ENCODE measurements around the gene ARMS2.

Gene ARMS2

DNA sequence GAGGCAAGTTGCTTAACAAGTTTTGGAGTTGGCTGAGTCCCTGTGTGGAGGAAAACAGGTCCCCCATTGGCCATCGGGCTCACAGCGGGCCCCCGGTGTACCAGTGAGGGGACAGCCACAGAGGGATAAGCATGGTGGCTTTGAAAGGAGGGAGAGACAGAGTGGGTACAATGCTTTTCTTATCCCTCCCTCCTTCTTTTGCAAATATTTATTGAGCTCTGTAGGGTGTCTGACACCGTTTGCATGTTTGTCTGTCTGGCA lies 9.7 kb downstream of the ARMS2 start:
- no peak overlapping the region for H2BK5ac ChIP-seq (ENCODE audit: low read length)
- no peak overlapping the region for H2BK15ac ChIP-seq (replicated peaks; ENCODE audit: low read depth)
- no peak overlapping the region for H2BK120ac ChIP-seq (ENCODE audit: low read depth, low read length)
- no peaks in the 10 kb centered on the region for H3K36me3 ChIP-seq (ENCODE audit: control insufficient read depth, insufficient read depth, low read length)
- H3K18ac ChIP-seq (ENCODE audit: low read length): no peak overlapping the region
- H3K9ac ChIP-seq (ENCODE audit: low read length): no peak overlapping the region
- no peak overlapping the region for H3K4ac ChIP-seq (ENCODE audit: low read depth, low read length)
- H3K4me3 ChIP-seq (ENCODE audit: low read length): no peak overlapping the region
- H3K56ac ChIP-seq (ENCODE audit: low read length): no peak overlapping the region
- no peak overlapping the region for H3K27ac ChIP-seq (ENCODE audit: low read depth, low read length)
- H3K4me2 ChIP-seq (ENCODE audit: low read length): no peak overlapping the region
- H3K79me1 ChIP-seq (ENCODE audit: low read length): no peaks in the 10 kb centered on the region
- H4K5ac ChIP-seq (ENCODE audit: low read length): no peak overlapping the region
- WGBS (ENCODE audit: extremely low coverage, insufficient coverage, low lambda C conversion rate): no CpG with 5 or more reads among the region's 4 CpGs
- H3K23ac ChIP-seq (ENCODE audit: low read length): no peak overlapping the region
- H3K4me1 ChIP-seq (ENCODE audit: control insufficient read depth, low read depth, low read length): no peaks in the 10 kb centered on the region
- H2AK5ac ChIP-seq (ENCODE audit: low read length): no peak overlapping the region
- no peak overlapping the region for H4K8ac ChIP-seq (ENCODE audit: low read depth, low read length)
- H3K27me3 ChIP-seq (ENCODE audit: insufficient read depth, low read length, poor library complexity): peaks cover 34% of the 10 kb centered on the region
- DNase-seq: no peak
- H3K79me2 ChIP-seq (ENCODE audit: control insufficient read depth, insufficient read depth, low read length): no peaks in the 10 kb centered on the region

DNA sequence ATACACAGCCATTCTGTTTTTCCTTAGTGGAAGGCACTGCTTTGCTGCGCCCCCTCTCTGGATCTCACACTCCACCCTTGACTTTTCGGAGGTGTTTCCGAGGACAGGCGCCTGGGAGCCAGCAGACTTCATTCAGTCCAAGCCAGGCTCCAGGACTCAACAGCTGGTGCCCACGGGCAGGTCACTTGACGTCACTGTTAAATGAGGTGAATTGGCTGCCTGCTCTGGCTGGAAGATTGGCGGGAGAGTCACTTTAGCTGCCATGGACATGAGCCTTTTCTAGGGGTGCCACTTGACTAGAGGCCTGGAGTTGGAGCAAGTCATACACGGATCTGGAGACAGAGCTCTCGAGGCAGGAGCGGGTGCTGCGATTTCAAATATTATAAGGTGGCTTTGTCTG lies 10.1 kb downstream of the ARMS2 start:
- Histone ChIP-seq H3K9ac (ENCODE audit: low read length) (no peak overlapping the region), H3K79me2 (ENCODE audit: control insufficient read depth, insufficient read depth, low read length) (no peaks in the 10 kb centered on the region), H3K56ac (ENCODE audit: low read length) (no peak overlapping the region), H2BK5ac (ENCODE audit: low read length) (no peak overlapping the region), H3K4me2 (ENCODE audit: low read length) (no peak overlapping the region), H3K4ac (ENCODE audit: low read depth, low read length) (no peak overlapping the region), H2BK120ac (ENCODE audit: low read depth, low read length) (no peak overlapping the region), H2AK5ac (ENCODE audit: low read length) (no peak overlapping the region), H2BK15ac (replicated peaks; ENCODE audit: low read depth) (no peak overlapping the region), H3K23ac (ENCODE audit: low read length) (no peak overlapping the region), H3K36me3 (ENCODE audit: control insufficient read depth, insufficient read depth, low read length) (no peaks in the 10 kb centered on the region), H3K4me1 (ENCODE audit: control insufficient read depth, low read depth, low read length) (no peaks in the 10 kb centered on the region), H4K8ac (ENCODE audit: low read depth, low read length) (no peak overlapping the region), H3K18ac (ENCODE audit: low read length) (no peak overlapping the region), H3K27me3 (ENCODE audit: insufficient read depth, low read length, poor library complexity) (peaks cover 34% of the 10 kb centered on the region), H3K79me1 (ENCODE audit: low read length) (no peaks in the 10 kb centered on the region), H3K27ac (ENCODE audit: low read depth, low read length) (no peak overlapping the region), H3K4me3 (ENCODE audit: low read length) (no peak overlapping the region), H4K5ac (ENCODE audit: low read length) (no peak overlapping the region)
- no peak for DNase-seq
- no CpG with 5 or more reads among the region's 11 CpGs for WGBS (ENCODE audit: extremely low coverage, insufficient coverage, low lambda C conversion rate)

DNA sequence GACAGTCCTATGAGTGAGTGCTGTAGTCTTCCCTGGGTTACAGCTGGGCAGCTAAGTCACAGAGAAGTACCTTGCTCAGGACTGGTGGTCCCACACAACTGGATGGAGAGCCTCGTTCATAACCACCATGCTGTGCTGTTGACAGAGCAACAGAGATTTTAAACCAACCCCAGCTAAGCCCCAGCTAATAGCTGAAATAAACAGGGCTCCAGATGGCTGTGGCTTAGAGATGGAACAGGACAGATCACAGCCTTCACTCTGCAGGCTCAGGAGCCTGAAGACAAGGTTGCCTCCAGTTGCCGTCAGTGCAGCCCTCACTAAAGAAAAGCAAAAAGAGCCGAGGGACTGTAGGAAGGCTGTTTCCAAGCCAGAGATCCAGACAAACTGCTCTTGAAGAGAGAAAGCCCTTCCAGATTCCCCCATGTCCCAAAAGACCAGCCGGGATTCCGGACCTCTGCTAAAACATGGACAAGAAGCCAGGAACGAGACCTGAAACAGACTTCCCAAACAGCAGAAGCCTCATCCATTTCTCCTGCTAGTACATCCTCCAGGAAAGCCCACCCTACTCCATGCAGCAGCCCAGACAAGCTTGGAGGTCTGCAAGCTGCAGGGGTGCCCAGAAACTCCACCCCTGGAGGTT lies 11.1 kb downstream of the ARMS2 start:
- no peak overlapping the region for H2BK5ac ChIP-seq (ENCODE audit: low read length)
- H3K4me1 ChIP-seq (ENCODE audit: control insufficient read depth, low read depth, low read length): no peaks in the 10 kb centered on the region
- no peak overlapping the region for H3K18ac ChIP-seq (ENCODE audit: low read length)
- H3K27ac ChIP-seq (ENCODE audit: low read depth, low read length): no peak overlapping the region
- no peak for DNase-seq
- H4K8ac ChIP-seq (ENCODE audit: low read depth, low read length): no peak overlapping the region
- no peak overlapping the region for H3K56ac ChIP-seq (ENCODE audit: low read length)
- H3K79me1 ChIP-seq (ENCODE audit: low read length): no peaks in the 10 kb centered on the region
- no peak overlapping the region for H3K4me3 ChIP-seq (ENCODE audit: low read length)
- peaks cover 31% of the 10 kb centered on the region for H3K27me3 ChIP-seq (ENCODE audit: insufficient read depth, low read length, poor library complexity)
- WGBS (ENCODE audit: extremely low coverage, insufficient coverage, low lambda C conversion rate): no CpG with 5 or more reads among the region's 6 CpGs
- H3K9ac ChIP-seq (ENCODE audit: low read length): no peak overlapping the region
- H2BK15ac ChIP-seq (replicated peaks; ENCODE audit: low read depth): no peak overlapping the region
- no peak overlapping the region for H2BK120ac ChIP-seq (ENCODE audit: low read depth, low read length)
- no peaks in the 10 kb centered on the region for H3K79me2 ChIP-seq (ENCODE audit: control insufficient read depth, insufficient read depth, low read length)
- no peak overlapping the region for H3K4ac ChIP-seq (ENCODE audit: low read depth, low read length)
- H4K5ac ChIP-seq (ENCODE audit: low read length): no peak overlapping the region
- no peaks in the 10 kb centered on the region for H3K36me3 ChIP-seq (ENCODE audit: control insufficient read depth, insufficient read depth, low read length)
- H3K23ac ChIP-seq (ENCODE audit: low read length): no peak overlapping the region
- H2AK5ac ChIP-seq (ENCODE audit: low read length): no peak overlapping the region
- H3K4me2 ChIP-seq (ENCODE audit: low read length): no peak overlapping the region

DNA sequence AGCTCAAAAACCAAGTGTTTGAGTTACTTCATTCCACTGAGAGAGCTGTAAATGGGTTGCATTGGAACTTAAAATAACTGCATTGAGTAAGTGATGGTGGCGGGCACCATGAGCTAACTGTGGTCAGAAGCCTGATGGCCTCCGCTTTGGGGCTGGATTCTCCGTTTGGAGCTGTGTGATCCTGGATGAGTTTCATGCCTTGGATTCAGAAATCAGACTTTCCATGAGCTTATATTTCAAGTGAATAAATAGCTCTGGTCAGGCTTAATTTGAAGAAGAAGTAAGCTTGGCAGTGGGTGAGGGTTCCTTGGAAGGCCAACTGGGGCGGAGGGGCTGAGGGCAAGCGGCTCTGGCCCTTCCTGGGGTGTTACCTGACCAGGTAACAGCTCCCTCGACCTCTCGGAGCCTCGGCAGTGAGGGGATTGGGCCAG lies 12.5 kb downstream of the ARMS2 start:
- no peaks in the 10 kb centered on the region for H3K4me1 ChIP-seq (ENCODE audit: control insufficient read depth, low read depth, low read length)

DNA sequence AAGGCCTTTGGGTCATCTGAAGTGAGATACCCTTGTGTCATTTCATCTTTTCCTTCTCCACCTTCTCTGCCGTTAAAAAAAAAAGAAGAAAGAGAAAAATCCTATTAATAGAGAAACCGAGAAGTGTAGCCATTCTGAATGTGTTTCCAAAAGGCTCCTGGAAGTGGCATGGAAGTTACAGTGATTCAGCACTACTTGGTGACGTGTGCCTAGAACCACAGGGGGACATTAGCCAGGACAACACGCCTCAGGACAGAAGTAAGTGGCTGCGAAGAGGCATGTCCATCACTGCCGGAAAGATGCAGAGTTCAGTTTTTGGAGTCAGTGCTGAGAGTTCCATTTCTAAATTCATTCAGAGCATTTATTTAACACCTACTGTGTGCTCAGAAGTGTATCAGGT lies 13.2 kb downstream of the ARMS2 start:
- H3K79me2 ChIP-seq (ENCODE audit: control insufficient read depth, insufficient read depth, low read length): no peaks in the 10 kb centered on the region
- H3K4ac ChIP-seq (ENCODE audit: low read depth, low read length): no peak overlapping the region
- WGBS (ENCODE audit: extremely low coverage, insufficient coverage, low lambda C conversion rate): no CpG with 5 or more reads among the region's 6 CpGs
- H3K4me1 ChIP-seq (ENCODE audit: control insufficient read depth, low read depth, low read length): no peaks in the 10 kb centered on the region
- no peak overlapping the region for H4K5ac ChIP-seq (ENCODE audit: low read length)
- H3K4me3 ChIP-seq (ENCODE audit: low read length): no peak overlapping the region
- no peak overlapping the region for H3K4me2 ChIP-seq (ENCODE audit: low read length)
- no peaks in the 10 kb centered on the region for H3K36me3 ChIP-seq (ENCODE audit: control insufficient read depth, insufficient read depth, low read length)
- H3K27ac ChIP-seq (ENCODE audit: low read depth, low read length): no peak overlapping the region
- no peak overlapping the region for H3K56ac ChIP-seq (ENCODE audit: low read length)
- H2BK15ac ChIP-seq (replicated peaks; ENCODE audit: low read depth): no peak overlapping the region
- H4K8ac ChIP-seq (ENCODE audit: low read depth, low read length): no peak overlapping the region
- no peak overlapping the region for H2AK5ac ChIP-seq (ENCODE audit: low read length)
- H3K9ac ChIP-seq (ENCODE audit: low read length): no peak overlapping the region
- DNase-seq: no peak
- H3K79me1 ChIP-seq (ENCODE audit: low read length): no peaks in the 10 kb centered on the region
- H2BK120ac ChIP-seq (ENCODE audit: low read depth, low read length): no peak overlapping the region
- H3K27me3 ChIP-seq (ENCODE audit: insufficient read depth, low read length, poor library complexity): peaks cover 15% of the 10 kb centered on the region
- no peak overlapping the region for H3K23ac ChIP-seq (ENCODE audit: low read length)
- no peak overlapping the region for H3K18ac ChIP-seq (ENCODE audit: low read length)
- H2BK5ac ChIP-seq (ENCODE audit: low read length): no peak overlapping the region

More for the DNA sequence above, 12.5 kb downstream of the ARMS2 start:
- Histone ChIP-seq H3K27ac (ENCODE audit: low read depth, low read length) (no peak overlapping the region), H3K23ac (ENCODE audit: low read length) (no peak overlapping the region), H4K8ac (ENCODE audit: low read depth, low read length) (no peak overlapping the region), H2BK15ac (replicated peaks; ENCODE audit: low read depth) (no peak overlapping the region), H3K18ac (ENCODE audit: low read length) (no peak overlapping the region), H3K4me3 (ENCODE audit: low read length) (no peak overlapping the region), H3K56ac (ENCODE audit: low read length) (no peak overlapping the region), H3K27me3 (ENCODE audit: insufficient read depth, low read length, poor library complexity) (peaks cover 22% of the 10 kb centered on the region), H4K5ac (ENCODE audit: low read length) (no peak overlapping the region), H2AK5ac (ENCODE audit: low read length) (no peak overlapping the region), H2BK5ac (ENCODE audit: low read length) (no peak overlapping the region), H3K36me3 (ENCODE audit: control insufficient read depth, insufficient read depth, low read length) (no peaks in the 10 kb centered on the region), H2BK120ac (ENCODE audit: low read depth, low read length) (no peak overlapping the region), H3K79me2 (ENCODE audit: control insufficient read depth, insufficient read depth, low read length) (no peaks in the 10 kb centered on the region), H3K79me1 (ENCODE audit: low read length) (no peaks in the 10 kb centered on the region), H3K4ac (ENCODE audit: low read depth, low read length) (no peak overlapping the region), H3K9ac (ENCODE audit: low read length) (no peak overlapping the region), H3K4me2 (ENCODE audit: low read length) (no peak overlapping the region)
- no CpG with 5 or more reads among the region's 8 CpGs for WGBS (ENCODE audit: extremely low coverage, insufficient coverage, low lambda C conversion rate)
- DNase-seq: no peak

DNA sequence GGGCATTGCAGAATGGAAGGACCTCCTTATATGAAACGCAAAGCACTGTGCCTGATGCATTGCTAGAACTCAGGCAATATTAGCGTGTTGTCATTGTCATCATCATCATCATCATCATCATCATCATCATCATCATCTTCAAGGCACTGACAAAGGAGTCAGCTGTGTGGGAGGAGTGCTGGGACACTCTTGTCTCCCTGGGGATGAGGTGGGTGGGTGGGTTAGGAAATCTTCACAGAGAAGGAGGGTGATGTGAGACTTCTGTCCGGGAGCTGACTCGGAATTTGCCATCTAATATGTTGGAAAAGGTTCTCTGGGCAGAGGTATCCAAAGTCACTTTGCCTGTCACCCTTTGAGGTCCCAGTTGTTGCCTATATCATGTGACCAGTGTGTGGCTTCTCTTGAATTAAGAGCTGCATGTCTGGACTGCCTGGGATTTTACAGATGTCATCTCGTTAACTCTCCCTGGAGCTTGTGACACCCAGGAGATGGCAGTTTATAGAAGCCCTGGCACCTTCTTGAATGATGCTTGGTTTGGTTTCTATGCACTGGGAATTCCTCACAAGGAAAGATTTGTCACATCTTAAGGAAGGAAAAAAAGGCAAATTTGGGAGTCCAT lies 14.0 kb downstream of the ARMS2 start:
- WGBS (ENCODE audit: extremely low coverage, insufficient coverage, low lambda C conversion rate): no CpG with 5 or more reads among the region's 5 CpGs
- Histone ChIP-seq H3K56ac (ENCODE audit: low read length) (no peak overlapping the region), H4K5ac (ENCODE audit: low read length) (no peak overlapping the region), H3K23ac (ENCODE audit: low read length) (no peak overlapping the region), H3K9ac (ENCODE audit: low read length) (no peak overlapping the region), H3K79me2 (ENCODE audit: control insufficient read depth, insufficient read depth, low read length) (no peaks in the 10 kb centered on the region), H2BK120ac (ENCODE audit: low read depth, low read length) (no peak overlapping the region), H3K27ac (ENCODE audit: low read depth, low read length) (no peak overlapping the region), H3K4ac (ENCODE audit: low read depth, low read length) (no peak overlapping the region), H3K18ac (ENCODE audit: low read length) (no peak overlapping the region), H2BK5ac (ENCODE audit: low read length) (no peak overlapping the region), H3K4me2 (ENCODE audit: low read length) (no peak overlapping the region), H2AK5ac (ENCODE audit: low read length) (no peak overlapping the region), H2BK15ac (replicated peaks; ENCODE audit: low read depth) (no peak overlapping the region), H3K79me1 (ENCODE audit: low read length) (no peaks in the 10 kb centered on the region), H3K36me3 (ENCODE audit: control insufficient read depth, insufficient read depth, low read length) (no peaks in the 10 kb centered on the region), H3K4me1 (ENCODE audit: control insufficient read depth, low read depth, low read length) (no peaks in the 10 kb centered on the region), H4K8ac (ENCODE audit: low read depth, low read length) (no peak overlapping the region), H3K27me3 (ENCODE audit: insufficient read depth, low read length, poor library complexity) (peaks cover 8% of the 10 kb centered on the region), H3K4me3 (ENCODE audit: low read length) (no peak overlapping the region)
- DNase-seq: no peak

Data from mesendoderm (in vitro differentiated cells).